Measurements from ENCODE around the gene KLHDC4.

Gene KLHDC4

DNA sequence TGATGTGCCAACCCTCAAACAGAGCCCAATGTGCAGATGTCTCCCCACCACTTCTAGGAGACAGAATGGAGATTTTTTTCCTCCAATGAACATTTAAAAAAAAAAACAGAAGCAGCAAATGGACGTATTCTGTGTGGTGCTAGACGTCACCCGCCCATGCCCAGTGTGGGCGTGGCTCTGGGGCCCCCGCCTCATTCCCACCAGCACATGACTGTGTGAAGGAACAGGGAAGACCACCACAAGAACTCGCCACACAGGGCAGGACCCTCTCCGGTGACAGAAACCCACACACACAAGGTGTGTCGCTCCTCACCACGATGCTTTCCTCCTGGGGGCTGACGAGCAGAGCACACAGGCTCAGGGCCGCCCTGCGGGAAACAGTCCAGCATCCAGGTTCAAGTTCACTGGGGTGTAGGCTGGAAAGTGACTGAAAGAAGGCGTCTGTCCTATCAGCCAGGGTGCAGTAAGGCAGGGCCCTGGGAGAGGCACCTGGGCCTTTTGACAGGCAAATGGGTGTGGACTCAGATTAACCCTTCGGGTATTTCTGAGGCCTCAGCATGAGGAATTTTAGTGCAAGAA, 53.5 kb downstream of the KLHDC4 start:
- no peak for DNase-seq (ENCODE audit: extremely low read depth, low read depth)
- TF ChIP-seq, protein P1, sequence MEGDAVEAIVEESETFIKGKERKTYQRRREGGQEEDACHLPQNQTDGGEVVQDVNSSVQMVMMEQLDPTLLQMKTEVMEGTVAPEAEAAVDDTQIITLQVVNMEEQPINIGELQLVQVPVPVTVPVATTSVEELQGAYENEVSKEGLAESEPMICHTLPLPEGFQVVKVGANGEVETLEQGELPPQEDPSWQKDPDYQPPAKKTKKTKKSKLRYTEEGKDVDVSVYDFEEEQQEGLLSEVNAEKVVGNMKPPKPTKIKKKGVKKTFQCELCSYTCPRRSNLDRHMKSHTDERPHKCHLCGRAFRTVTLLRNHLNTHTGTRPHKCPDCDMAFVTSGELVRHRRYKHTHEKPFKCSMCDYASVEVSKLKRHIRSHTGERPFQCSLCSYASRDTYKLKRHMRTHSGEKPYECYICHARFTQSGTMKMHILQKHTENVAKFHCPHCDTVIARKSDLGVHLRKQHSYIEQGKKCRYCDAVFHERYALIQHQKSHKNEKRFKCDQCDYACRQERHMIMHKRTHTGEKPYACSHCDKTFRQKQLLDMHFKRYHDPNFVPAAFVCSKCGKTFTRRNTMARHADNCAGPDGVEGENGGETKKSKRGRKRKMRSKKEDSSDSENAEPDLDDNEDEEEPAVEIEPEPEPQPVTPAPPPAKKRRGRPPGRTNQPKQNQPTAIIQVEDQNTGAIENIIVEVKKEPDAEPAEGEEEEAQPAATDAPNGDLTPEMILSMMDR (IDR thresholded peaks at IDR 0.05; ENCODE audit: low read depth, low read length) = no peak

DNA sequence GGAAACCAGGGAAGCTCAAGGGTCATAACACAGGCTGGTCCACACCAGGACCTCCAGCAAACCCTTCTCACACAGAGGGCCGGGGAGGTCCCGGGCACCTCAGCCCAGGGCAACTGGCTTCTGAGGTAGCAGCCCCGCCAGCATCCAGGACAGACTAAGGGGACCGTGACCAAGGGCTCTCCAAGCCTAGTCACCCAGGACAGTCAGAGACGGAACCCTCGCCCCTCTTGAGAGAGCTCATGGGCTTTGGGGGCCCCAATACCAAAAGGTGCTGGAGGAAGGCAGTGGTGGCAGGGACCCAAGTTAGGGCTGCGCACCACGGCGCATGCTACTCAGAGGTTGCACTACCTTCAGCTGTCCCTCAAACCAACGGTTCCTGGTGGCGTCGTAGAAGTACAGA, 54.9 kb downstream of the KLHDC4 start:
- TF ChIP-seq, protein P1 (IDR thresholded peaks at IDR 0.05; ENCODE audit: low read depth, low read length) = no peak

DNA sequence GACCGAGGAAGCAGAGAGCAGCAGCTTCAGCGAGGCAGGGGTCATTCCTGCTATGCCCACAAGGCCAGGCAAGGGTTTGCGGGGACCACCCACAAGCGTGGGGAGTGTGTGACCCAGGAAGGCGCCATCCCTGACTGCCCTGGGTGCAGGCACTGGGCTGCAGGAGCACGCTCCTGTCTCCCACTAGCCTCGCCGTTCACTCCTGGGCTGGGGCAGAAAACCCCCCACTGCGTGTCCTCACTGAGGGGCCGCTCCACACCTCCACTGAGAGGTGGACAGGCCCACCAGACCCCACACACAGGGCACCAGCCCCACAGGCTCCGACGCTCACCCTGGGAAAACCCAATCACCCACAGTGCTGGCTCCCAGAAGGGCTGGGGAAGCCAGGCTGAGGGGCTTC, 56.1 kb downstream of the KLHDC4 start:
- no peak for DNase-seq (ENCODE audit: extremely low read depth, low read depth)
- TF ChIP-seq, protein P1 (IDR thresholded peaks at IDR 0.05; ENCODE audit: low read depth, low read length) = no peak

More for the DNA sequence above, 54.9 kb downstream of the KLHDC4 start:
- no peak for DNase-seq (ENCODE audit: extremely low read depth, low read depth)

DNA sequence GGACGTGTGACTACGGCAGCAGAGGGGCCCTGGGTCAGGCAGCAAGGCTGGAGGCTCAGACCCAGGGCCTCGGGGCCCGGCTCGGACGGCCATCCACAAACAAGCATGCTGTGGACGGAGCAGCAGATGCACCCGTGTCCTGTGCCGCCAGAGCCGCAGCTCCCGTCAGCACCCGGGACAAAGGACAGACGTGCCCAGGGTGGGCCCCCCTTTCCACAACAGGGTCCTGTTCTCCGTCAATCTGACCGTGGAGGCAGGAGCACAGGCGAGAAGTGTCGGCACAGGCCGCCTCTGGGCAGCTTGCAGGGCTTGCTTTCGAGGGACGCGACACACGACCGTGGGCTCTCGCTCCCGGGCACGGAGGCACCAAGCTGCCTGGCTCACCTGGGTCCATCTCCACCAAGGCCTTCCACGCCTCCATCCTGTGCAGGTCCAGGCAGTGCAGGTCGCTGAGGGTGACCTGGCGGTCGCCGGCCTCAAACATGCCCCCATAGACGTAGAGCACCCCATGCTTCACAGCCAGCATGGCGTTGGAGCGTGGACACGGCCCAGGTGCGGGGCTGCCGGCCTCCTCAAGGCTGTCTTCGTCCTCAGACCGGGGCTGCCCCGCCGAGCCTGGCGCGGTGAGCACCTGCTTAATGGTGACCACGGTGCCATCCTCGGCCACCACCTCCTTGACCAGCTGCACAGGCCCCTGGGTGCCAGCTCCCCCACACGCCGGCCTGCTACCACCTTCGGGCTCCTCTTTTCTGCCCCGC, 56.7 kb downstream of the KLHDC4 start:
- TF ChIP-seq, protein P1 (IDR thresholded peaks at IDR 0.05; ENCODE audit: low read depth, low read length) = no peak
- no peak for DNase-seq (ENCODE audit: extremely low read depth, low read depth)

DNA sequence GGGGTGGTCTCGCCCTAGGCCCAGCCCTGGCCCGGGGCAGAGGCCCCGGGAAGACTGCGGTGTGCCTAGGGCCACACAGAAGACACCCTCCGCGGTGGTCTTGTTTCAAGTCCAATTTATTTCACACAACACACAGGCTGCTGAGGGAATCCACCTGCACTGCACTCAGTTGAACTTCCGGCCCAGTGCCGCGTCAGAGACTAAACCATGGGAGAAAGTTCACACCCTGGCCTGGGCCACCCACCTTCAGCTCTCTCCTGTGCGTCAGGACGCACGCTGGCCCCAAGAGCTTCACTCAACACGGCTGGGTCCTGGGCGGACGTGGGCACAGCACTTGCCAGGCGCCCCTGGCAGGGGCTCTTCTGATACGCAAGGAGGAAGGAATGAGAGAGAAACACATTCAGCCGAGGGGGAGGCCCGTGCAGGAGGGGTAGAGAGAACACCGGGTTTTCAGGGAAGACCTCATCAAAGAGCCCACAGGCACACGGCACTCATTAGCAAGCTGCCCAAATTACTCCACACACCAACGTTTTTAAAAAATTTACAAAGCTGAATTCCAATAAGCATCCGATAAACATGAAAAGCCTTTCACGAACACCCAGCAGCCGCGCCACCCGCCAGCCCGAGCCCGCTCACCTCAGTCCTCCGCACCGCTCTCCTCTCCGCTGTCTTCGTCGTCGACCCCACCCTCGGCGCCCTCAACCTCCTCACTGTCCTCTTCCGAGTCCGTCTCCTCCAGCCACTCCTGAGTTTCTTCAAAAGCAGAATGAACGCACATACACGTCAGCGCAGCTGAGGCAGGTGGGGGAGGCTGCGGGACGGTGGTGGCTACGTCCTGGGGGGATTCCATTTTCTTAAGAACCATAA, 57.8 kb downstream of the KLHDC4 start:
- DNase-seq (ENCODE audit: extremely low read depth, low read depth) = no peak
- TF ChIP-seq, protein P1 (IDR thresholded peaks at IDR 0.05; ENCODE audit: low read depth, low read length) = no peak

DNA sequence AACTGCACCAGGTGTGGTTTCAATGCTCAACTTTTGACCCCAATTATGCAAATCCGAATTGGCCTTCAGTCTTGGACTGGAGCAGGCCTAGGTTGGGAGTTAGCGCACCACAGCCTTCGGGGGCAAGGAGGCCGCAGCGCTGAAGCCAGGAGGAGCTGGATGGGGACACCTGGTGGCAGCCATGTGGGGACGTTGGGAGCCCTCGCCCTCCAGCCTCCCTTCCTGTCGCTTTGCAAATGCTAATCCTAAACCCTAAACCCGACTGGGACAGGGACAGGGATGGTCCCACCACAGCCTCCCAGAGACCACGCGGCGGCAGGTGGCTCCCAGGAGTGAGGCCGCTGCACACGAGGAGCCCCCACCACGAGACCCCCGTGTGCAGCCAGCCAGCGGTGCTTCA, 58.7 kb downstream of the KLHDC4 start:
- TF ChIP-seq, protein P1 (IDR thresholded peaks at IDR 0.05; ENCODE audit: low read depth, low read length) = no peak

More for the DNA sequence above, 58.7 kb downstream of the KLHDC4 start:
- no peak for DNase-seq (ENCODE audit: extremely low read depth, low read depth)
